ACC112 (cell line): ENCODE measurements around the gene TSPOAP1.

Experiments used
- H2AFZ ChIP-seq: fragments of 200-600 bp; sonication (generic); one replicate; pipeline ENCODE4 v1.6.0; 2017; ENCODE audit warnings: antibody characterized with exemption, low read length; ENCODE audit not compliant: unreplicated experiment
- H3K27ac ChIP-seq: fragments of 200-600 bp; sonication (generic); 2 replicates; pipeline ENCODE4 v1.5.1; 2014; ENCODE audit warnings: low read depth, mild to moderate bottlenecking, antibody characterized with exemption, low read length, moderate library complexity
- H3K27me3 ChIP-seq: fragments of 200-600 bp; sonication (generic); 2 replicates; pipeline ENCODE4 v1.6.1; 2014; ENCODE audit warnings: mild to moderate bottlenecking, antibody characterized with exemption, low read length, moderate library complexity, mixed read lengths; ENCODE audit not compliant: insufficient read depth
- H3K36me3 ChIP-seq: fragments of 200-600 bp; sonication (generic); 2 replicates; pipeline ENCODE4 v1.6.1; 2016; ENCODE audit warnings: mild to moderate bottlenecking, antibody characterized with exemption, low read length, moderate library complexity, mixed read lengths; ENCODE audit not compliant: insufficient read depth
- H3K4me1 ChIP-seq: fragments of 200-600 bp; sonication (generic); one replicate; pipeline ENCODE4 v1.6.1; 2016; ENCODE audit warnings: low read length, mixed read lengths; ENCODE audit not compliant: insufficient read depth, unreplicated experiment, control insufficient read depth
- H3K4me3 ChIP-seq: fragments of 200-600 bp; sonication (generic); 2 replicates; pipeline ENCODE4 v1.5.1; 2014; ENCODE audit warnings: mild to moderate bottlenecking, low read depth, low read length
- H3K79me2 ChIP-seq: fragments of 200-600 bp; sonication (generic); one replicate; pipeline ENCODE4 v1.6.0; 2016; ENCODE audit warnings: low read length; ENCODE audit not compliant: control insufficient read depth, unreplicated experiment, insufficient read depth

The TSPOAP1 gene

DNA sequence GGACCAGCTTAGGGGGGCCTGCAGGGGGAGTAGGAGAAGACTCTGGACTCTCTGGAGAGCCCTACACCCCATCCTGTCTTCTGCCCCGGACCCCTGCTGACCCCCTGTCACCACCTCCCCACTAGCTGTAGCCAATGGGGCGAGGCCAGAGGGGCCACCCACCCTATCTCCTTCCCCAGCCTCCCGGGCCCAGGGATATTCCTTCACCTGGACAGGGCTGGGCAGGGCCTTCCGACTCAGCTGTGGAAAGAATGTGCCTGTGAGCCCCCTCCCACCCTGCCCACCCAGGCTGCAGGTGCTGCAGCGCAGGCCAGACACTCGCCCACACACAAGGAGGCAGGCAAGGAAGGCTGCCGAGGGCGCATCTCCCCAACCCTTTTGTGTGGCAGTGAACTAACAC lies 23.0 kb downstream of the TSPOAP1 start:
- H3K27me3 ChIP-seq = peaks cover 53% of the 10 kb centered on the region
- no peak overlapping the region for H2AFZ ChIP-seq
- H3K4me1 ChIP-seq = no peaks in the 10 kb centered on the region
- no peak overlapping the region for H3K4me3 ChIP-seq
- H3K36me3 ChIP-seq = no peaks in the 10 kb centered on the region
- no peaks in the 10 kb centered on the region for H3K79me2 ChIP-seq
- no peak overlapping the region for H3K27ac ChIP-seq

DNA sequence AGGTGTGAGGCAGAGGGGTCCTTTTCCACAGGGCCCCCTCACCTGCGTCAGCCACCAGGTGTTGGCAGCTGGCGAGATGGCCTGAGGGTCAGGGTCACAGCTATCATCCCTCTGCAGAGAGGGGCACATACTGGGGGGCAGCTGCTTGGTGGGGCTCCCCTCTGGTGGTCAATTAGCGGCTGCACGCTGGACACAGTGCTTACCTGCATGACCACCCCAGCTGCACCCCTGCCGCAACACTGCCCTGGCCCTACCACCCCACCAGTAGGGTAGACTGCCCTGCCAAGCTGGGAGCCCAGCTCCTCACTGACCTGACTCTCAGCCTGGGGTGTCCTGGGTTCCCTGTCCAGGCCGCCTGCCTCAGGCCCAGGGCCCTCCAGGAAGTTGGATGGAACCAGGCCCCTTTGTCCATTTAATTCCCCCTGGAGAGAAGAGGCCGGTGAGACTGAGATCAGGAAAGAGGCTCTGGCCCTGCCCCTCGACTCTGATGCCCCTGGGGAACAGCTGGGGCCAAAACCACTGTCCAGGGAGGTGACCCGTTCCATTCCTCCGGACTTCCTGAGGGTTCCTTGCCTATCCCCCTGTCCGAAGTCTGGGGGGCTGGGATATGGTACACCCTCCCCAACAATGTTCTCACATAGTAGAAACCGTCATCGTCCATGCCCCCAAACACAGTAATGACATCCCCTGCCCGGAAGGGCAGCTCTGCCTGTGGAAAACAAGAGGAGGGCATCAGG lies 23.7 kb downstream of the TSPOAP1 start:
- no peaks in the 10 kb centered on the region for H3K36me3 ChIP-seq
- H3K79me2 ChIP-seq = no peaks in the 10 kb centered on the region
- no peak overlapping the region for H3K4me3 ChIP-seq
- H3K4me1 ChIP-seq = no peaks in the 10 kb centered on the region
- no peak overlapping the region for H3K27ac ChIP-seq
- H3K27me3 ChIP-seq = peaks cover 60% of the 10 kb centered on the region
- H2AFZ ChIP-seq = no peak overlapping the region

DNA sequence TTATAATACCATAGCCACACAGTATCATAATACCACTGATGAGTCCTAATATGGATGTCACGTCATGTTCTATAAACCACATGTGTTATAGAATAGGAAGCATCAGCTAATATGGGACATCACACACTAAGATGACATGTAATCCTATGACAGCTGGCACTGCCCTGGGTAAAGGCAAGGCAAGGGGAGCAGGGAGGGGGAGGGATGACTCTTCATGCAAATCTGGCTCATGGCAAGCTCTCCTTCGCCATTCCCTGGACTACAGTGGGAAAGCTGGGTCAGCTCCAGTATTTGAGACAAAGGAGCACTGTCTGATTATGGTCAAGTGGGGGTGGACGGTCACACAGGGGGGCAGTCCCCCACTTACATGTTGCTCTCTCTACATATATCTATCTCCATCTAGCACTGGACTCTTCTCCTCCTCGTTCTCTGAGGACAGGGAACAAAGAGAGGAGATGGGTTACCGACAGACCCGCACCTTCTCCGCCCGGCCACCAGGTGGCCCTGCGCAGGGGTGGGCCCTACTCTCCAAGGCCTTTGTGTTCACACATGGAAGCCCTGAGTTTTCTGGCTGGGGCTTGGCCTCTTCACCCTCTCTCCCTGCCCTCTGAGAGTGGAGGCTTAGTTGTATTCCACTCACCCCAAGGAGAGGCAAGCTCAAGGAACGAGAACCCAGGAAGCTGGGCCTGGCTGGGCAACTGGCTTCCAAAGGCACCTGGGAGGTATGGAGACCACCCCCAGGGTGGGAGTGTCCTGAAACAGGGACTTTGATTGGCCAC lies 24.4 kb downstream of the TSPOAP1 start:
- H3K79me2 ChIP-seq = no peaks in the 10 kb centered on the region
- H3K36me3 ChIP-seq = no peaks in the 10 kb centered on the region
- peaks cover 68% of the 10 kb centered on the region for H3K27me3 ChIP-seq
- no peak overlapping the region for H2AFZ ChIP-seq
- H3K27ac ChIP-seq = no peak overlapping the region
- H3K4me3 ChIP-seq = no peak overlapping the region
- no peaks in the 10 kb centered on the region for H3K4me1 ChIP-seq

- H3K27me3 ChIP-seq = peaks cover 72% of the 10 kb centered on the region
- no peak overlapping the region for H3K27ac ChIP-seq
- H3K4me1 ChIP-seq = no peaks in the 10 kb centered on the region
- no peak overlapping the region for H2AFZ ChIP-seq
- H3K79me2 ChIP-seq = no peaks in the 10 kb centered on the region
- H3K36me3 ChIP-seq = no peaks in the 10 kb centered on the region
- no peak overlapping the region for H3K4me3 ChIP-seq
Observed at GRCh38 chr17:58302919-58303585, 25.5 kb downstream of the TSPOAP1 start.

- H3K79me2 ChIP-seq = no peaks in the 10 kb centered on the region
- no peak overlapping the region for H2AFZ ChIP-seq
- H3K27ac ChIP-seq = no peak overlapping the region
- no peaks in the 10 kb centered on the region for H3K36me3 ChIP-seq
- no peaks in the 10 kb centered on the region for H3K4me1 ChIP-seq
- no peak overlapping the region for H3K4me3 ChIP-seq
- H3K27me3 ChIP-seq = peaks cover 71% of the 10 kb centered on the region
Observed at GRCh38 chr17:58302171-58302918, 26.2 kb downstream of the TSPOAP1 start.

GRCh38 chr17:58301504-58302150 lies 27.0 kb downstream of the TSPOAP1 start:
- H3K4me3 ChIP-seq = no peak overlapping the region
- H3K79me2 ChIP-seq = no peaks in the 10 kb centered on the region
- no peak overlapping the region for H3K27ac ChIP-seq
- no peaks in the 10 kb centered on the region for H3K36me3 ChIP-seq
- no peaks in the 10 kb centered on the region for H3K4me1 ChIP-seq
- H2AFZ ChIP-seq = no peak overlapping the region
- peaks cover 69% of the 10 kb centered on the region for H3K27me3 ChIP-seq

GRCh38 chr17:58300336-58300735 lies 28.3 kb downstream of the TSPOAP1 start:
- H3K27me3 ChIP-seq = peaks cover 77% of the 10 kb centered on the region
- no peak overlapping the region for H3K27ac ChIP-seq
- H3K4me1 ChIP-seq = no peaks in the 10 kb centered on the region
- H3K4me3 ChIP-seq = no peak overlapping the region
- H2AFZ ChIP-seq = no peak overlapping the region
- no peaks in the 10 kb centered on the region for H3K79me2 ChIP-seq
- no peaks in the 10 kb centered on the region for H3K36me3 ChIP-seq

- H3K27ac ChIP-seq = no peak overlapping the region
- H3K27me3 ChIP-seq = peaks cover 87% of the 10 kb centered on the region
Observed at GRCh38 chr17:58294034-58294433, 34.6 kb downstream of the TSPOAP1 start.

DNA sequence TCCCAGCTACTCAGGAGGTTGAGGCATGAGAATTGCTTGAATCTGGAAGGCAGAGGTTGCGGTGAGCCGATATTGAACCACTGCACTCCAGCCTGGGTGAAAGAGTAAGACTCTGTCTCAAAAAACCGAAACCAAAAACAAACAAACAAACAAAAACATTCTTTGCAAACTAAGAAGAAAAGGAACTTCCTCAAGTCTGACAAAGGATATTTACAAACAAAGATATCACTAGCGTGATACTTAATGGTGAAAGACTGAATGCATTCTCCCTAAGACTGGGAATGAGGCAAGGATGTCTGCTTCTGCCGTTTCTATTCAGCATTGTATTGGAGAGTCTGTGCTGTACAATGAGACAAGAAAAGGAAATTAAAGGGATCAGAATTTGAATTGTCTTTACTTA lies 37.3 kb downstream of the TSPOAP1 start:
- Histone ChIP-seq H3K4me3 (no peak overlapping the region), H2AFZ (no peak overlapping the region), H3K4me1 (no peaks in the 10 kb centered on the region), H3K36me3 (no peaks in the 10 kb centered on the region), H3K27ac (no peak overlapping the region), H3K27me3 (peaks cover 80% of the 10 kb centered on the region), H3K79me2 (no peaks in the 10 kb centered on the region)

More at GRCh38 chr17:58294034-58294433, 34.6 kb downstream of the TSPOAP1 start:
- H3K36me3 ChIP-seq = no peaks in the 10 kb centered on the region
- no peak overlapping the region for H3K4me3 ChIP-seq
- H3K79me2 ChIP-seq = no peaks in the 10 kb centered on the region
- no peak overlapping the region for H2AFZ ChIP-seq
- no peaks in the 10 kb centered on the region for H3K4me1 ChIP-seq

DNA sequence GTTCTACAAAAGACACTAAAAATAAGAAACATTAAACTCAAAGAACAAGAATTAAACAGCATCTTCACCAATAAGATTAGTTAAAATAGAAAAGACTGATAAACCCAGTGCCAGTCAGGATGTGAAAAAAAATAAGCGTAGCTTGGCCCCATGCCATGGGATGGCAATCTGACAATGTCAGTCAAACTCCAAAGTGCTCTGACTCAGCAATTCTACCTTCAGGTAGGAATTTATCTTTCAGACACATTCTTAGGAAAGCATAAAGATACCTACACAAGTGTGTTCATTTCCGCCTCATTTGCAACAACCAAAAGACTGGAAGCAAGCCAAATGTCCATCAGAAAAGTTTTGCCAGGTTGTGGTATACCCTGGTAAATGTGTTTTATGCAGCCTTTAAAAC lies 38.7 kb downstream of the TSPOAP1 start:
- Histone ChIP-seq H3K4me1 (no peaks in the 10 kb centered on the region), H3K27ac (no peak overlapping the region), H3K4me3 (no peak overlapping the region), H3K27me3 (peaks cover 71% of the 10 kb centered on the region), H2AFZ (no peak overlapping the region), H3K36me3 (no peaks in the 10 kb centered on the region), H3K79me2 (no peaks in the 10 kb centered on the region)
